C4-2B (cell line): ENCODE measurements around the gene HMGN1.

Source experiments
- ZFX ChIP-seq: fragments of 450-650 bp; IDR thresholded peaks from 2 replicates; pipeline ENCODE4 v1.6.1; 2017
- TF ChIP-seq, protein P1 (sequence below): fragments of 450-650 bp; conservative IDR thresholded peaks from 2 replicates; pipeline ENCODE4 v1.5.1; 2017; ENCODE audit warnings: mild to moderate bottlenecking

DNA sequence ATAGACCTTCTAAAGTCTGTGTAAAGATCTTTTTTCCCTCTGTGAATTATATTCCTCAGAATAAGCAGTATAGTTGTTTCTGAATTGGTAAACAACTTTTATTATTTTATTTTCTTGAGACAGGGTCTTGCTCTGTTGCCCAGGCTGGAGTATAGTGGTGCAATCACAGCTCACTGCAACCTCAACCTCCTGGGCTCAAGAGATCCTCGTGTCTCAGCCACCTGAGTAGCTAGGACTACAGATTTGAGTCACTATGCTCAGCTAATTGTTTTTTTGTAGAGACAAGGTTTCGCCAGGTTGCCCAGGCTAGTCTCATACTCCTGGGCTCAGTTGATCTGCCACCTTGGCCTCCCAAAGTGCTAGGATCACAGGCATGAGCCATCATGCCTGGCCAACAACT lies 26.6 kb upstream of the HMGN1 start:
- TF ChIP-seq, protein P1, sequence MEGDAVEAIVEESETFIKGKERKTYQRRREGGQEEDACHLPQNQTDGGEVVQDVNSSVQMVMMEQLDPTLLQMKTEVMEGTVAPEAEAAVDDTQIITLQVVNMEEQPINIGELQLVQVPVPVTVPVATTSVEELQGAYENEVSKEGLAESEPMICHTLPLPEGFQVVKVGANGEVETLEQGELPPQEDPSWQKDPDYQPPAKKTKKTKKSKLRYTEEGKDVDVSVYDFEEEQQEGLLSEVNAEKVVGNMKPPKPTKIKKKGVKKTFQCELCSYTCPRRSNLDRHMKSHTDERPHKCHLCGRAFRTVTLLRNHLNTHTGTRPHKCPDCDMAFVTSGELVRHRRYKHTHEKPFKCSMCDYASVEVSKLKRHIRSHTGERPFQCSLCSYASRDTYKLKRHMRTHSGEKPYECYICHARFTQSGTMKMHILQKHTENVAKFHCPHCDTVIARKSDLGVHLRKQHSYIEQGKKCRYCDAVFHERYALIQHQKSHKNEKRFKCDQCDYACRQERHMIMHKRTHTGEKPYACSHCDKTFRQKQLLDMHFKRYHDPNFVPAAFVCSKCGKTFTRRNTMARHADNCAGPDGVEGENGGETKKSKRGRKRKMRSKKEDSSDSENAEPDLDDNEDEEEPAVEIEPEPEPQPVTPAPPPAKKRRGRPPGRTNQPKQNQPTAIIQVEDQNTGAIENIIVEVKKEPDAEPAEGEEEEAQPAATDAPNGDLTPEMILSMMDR: no peak
- no peak for TF ChIP-seq ZFX
